Measurements from ENCODE around the gene TNFAIP8L1.

Gene TNFAIP8L1

DNA sequence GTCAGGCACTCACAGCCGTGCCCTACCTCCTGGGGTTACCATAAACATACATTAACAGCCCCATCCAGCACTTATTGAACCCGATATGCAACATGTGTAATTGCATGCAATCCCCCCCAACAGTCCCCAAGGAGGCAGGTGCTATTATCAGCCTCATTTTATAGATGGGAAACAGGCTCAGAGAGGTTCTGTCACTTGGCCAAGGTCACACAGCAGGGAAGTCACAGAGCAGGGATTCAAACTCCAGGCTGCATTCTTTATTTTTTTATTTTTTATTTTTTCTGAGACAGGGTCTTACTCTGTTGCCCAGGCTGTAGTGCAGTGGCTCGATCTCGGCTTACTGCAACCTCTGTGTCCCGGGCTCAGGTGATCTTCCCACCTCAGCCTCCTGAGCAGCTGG lies 38.4 kb upstream of the TNFAIP8L1 start:
- DNase-seq (ENCODE audit: low spot score in 2 of 2) (no peak), ATAC-seq (ENCODE audit: low read depth) (no peak)
- Mint-ChIP-seq H3K36me3 (no peaks in the 10 kb centered on the region), H3K27ac (no peak overlapping the region), H3K4me3 (no peak overlapping the region), H3K4me1 (peaks cover 7% of the 10 kb centered on the region), H3K9me3 (no peaks in the 10 kb centered on the region), H3K27me3 (peaks cover 15% of the 10 kb centered on the region)

DNA sequence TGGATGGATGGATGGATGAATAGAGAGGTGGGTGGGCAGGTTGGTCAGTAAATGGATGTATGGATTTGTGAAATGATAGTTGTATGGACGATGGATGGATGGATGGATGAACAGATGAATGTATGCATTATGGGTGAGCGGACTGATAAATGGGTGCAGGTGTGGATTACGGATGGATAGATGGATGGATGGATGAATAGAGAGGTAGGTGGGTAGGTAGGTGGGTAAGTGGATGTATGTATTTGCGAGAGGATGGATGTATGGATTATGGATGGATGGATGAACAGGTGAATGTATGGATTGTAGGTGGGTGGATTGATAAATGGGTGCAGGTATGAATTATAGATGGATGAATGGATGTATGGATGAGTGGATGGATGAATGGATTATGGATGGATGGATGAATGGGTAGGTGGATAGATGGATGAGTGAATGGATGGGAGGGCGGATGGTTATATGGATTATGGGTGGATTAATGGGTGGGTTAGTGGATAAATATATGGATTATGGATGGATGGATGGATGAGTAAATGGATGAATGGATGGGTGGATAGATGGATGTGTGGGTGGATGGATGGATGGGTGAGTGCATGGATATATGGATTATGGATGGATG lies 37.0 kb upstream of the TNFAIP8L1 start:
- no peak for ATAC-seq (ENCODE audit: low read depth)
- no peaks in the 10 kb centered on the region for H3K9me3 Mint-ChIP-seq

DNA sequence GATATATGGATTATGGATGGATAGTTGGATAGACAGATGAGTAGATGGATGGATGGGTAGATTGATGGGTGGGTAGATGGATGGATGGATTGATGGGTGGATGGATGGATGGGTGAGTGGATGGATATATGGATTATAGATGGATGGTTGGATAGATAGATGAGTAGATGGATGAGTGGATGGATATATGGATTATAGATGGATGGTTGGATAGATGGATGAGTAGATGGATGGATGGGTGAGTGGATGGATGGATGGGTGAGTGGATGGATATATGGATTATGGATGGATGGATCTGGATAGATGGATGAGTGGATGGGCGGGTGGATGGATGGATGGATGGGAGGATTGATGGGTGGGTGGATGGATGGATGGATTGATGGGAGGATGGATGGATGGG lies 36.4 kb upstream of the TNFAIP8L1 start:
- DNase-seq (ENCODE audit: low spot score in 2 of 2) (no peak), ATAC-seq (ENCODE audit: low read depth) (no peak)
- Mint-ChIP-seq H3K4me3 (no peak overlapping the region), H3K27me3 (peaks cover 10% of the 10 kb centered on the region), H3K36me3 (no peaks in the 10 kb centered on the region), H3K4me1 (peaks cover 3% of the 10 kb centered on the region), H3K27ac (no peak overlapping the region), H3K9me3 (no peaks in the 10 kb centered on the region)

More for the DNA sequence above, 37.0 kb upstream of the TNFAIP8L1 start:
- peaks cover 12% of the 10 kb centered on the region for H3K27me3 Mint-ChIP-seq
- peaks cover 5% of the 10 kb centered on the region for H3K4me1 Mint-ChIP-seq
- H3K36me3 Mint-ChIP-seq = no peaks in the 10 kb centered on the region
- H3K4me3 Mint-ChIP-seq = no peak overlapping the region
- DNase-seq (ENCODE audit: low spot score in 2 of 2) = no peak
- no peak overlapping the region for H3K27ac Mint-ChIP-seq

DNA sequence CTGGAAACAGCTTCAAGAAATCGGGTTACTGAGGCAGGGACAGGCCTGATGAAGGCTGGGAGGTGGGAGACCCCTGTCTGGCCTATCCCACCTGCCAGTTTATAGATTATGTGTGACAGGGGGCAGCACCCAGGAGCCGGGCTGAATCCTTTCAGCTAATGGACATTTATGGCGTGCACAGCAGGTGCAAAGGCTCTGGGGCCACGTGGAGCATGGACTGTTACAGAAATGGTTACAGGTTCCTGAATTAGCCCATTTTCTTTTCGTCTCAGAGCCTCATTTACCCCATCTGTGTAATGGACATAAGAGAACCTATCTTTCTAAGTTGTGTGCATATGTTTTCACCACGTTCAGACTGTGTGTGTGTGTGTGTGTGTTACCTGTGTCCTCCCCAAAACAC lies 34.4 kb upstream of the TNFAIP8L1 start:
- no peak for ATAC-seq (ENCODE audit: low read depth)
- Mint-ChIP-seq H3K27me3 (peaks cover 8% of the 10 kb centered on the region), H3K9me3 (no peaks in the 10 kb centered on the region), H3K36me3 (no peaks in the 10 kb centered on the region), H3K27ac (no peak overlapping the region), H3K4me3 (no peak overlapping the region), H3K4me1 (no peaks in the 10 kb centered on the region)
- no peak for DNase-seq (ENCODE audit: low spot score in 2 of 2)

DNA sequence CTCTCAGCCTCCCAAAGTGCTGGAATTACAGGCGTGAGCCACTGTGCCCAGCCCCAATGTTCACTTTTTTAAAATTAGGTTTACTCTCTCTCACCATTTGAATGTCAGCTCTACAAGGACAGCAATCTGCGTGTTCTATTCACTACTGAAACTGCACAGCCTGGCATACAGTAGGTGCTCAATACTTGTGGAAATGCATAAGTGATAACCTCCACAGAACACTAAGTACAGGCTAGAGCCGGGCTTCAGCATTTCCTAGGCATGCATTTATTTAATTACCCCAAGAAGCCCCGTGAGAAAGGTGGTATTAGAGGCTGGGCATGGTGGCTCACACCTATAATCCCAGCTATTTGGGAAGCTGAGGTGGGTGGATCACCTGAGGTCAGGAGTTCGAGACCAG lies 33.1 kb upstream of the TNFAIP8L1 start:
- H3K4me1 Mint-ChIP-seq = peaks cover 3% of the 10 kb centered on the region
- DNase-seq (ENCODE audit: low spot score in 2 of 2) = no peak
- H3K4me3 Mint-ChIP-seq = no peak overlapping the region
- peaks cover 14% of the 10 kb centered on the region for H3K27me3 Mint-ChIP-seq
- H3K27ac Mint-ChIP-seq = no peak overlapping the region
- no peak for ATAC-seq (ENCODE audit: low read depth)
- no peaks in the 10 kb centered on the region for H3K9me3 Mint-ChIP-seq
- H3K36me3 Mint-ChIP-seq = no peaks in the 10 kb centered on the region

DNA sequence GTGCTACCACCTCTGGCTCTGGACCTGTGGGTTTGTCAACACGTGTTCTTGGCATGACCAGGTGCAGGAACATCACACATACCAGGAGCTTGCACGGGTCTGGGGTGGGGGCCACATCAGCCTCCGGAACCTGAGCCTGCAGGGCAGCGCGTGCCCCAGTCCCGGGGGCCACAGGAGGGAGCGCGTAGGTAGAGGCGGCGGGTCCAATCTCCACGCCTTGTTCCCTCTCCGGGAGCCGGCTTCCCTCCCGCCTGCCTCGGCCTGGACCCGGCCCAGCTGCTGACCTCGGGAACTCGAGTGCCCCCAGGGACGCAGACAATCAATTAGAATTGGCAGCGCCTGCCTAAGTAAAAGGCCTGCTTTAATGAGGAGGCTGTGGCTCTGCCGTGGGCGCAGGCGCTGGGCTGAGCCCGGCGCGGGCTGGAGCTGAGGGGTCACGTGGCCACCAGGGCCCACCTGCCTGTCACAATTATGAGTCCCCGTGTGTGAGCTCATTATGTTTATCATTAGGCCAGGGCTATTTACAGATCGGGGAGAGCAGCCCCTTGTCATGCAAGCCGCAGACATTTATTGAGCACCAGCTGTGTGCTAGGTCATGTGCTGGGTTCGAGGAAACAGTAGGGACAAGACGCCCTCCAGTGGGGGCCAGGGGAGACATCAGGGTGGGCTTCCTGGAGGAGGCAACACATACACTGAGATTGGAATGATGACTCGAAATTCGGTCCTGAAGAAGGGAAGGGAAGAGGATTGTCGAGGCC lies 32.2 kb upstream of the TNFAIP8L1 start:
- DNase-seq (ENCODE audit: low spot score in 2 of 2) (no peak), ATAC-seq (ENCODE audit: low read depth) (peak; percentile 53)
- Mint-ChIP-seq H3K27me3 (peaks cover 12% of the 10 kb centered on the region), H3K36me3 (no peaks in the 10 kb centered on the region), H3K4me3 (no peak overlapping the region), H3K4me1 (peaks cover 3% of the 10 kb centered on the region), H3K27ac (no peak overlapping the region), H3K9me3 (no peaks in the 10 kb centered on the region)

DNA sequence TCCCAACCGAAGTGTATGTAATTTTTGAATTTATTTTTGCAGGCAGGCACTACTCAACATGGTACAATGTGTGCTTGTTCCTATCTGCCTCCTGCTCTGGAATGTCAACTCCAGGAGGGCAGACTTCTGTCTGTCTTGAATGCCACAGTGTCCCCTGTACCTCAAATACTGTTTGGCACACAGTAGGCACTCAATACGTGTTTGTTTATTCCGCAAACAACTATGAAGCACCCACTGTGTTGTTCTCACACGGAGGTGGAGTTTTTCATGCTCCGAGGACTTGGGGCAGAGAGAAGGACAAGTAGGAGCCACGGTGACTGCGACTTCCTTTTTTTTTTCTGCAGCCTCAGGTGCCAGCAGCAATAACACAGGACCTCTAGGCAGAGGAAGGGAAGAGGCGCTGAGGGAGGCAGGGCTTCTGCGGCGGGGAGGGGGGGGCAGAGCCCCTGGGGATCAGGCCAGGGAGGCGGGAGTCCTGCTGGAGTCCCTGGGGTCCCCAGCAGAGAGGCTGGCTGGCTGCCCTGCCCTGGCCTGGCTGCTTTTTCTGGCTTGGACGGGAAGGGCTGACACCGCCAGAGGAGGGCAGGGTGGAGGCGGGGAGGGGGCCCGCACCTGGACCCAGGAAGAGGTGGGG lies 29.3 kb upstream of the TNFAIP8L1 start:
- Mint-ChIP-seq H3K27ac (no peak overlapping the region), H3K27me3 (peaks cover 14% of the 10 kb centered on the region), H3K36me3 (no peaks in the 10 kb centered on the region), H3K4me3 (no peak overlapping the region), H3K9me3 (no peaks in the 10 kb centered on the region), H3K4me1 (peaks cover 3% of the 10 kb centered on the region)
- DNase-seq (ENCODE audit: low spot score in 2 of 2) = no peak
- ATAC-seq (ENCODE audit: low read depth) = peak; percentile 54

DNA sequence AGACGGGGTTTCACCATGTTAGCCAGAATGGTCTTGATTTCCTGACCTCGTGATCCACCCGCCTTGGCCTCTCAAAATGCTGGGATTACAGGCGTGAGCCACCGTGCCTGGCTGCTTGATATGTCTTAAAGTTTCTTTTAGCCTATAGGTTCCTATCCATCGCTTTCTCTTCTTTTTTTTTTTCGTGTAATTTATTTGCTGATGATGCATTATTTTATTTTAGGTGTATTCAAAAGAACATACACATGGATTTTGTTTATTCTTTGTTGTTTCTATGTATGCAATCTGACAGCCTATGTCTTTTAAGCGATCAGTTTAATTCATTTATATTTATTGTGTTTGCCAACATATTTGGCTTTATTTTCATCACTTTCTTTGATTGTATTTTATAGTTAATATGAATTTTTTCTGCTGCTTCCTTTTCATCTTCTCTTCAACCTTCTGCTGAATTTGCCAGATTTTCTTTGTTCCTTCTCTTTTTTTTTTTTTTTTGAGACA lies 26.0 kb upstream of the TNFAIP8L1 start:
- Mint-ChIP-seq H3K9me3 (no peaks in the 10 kb centered on the region), H3K4me3 (no peak overlapping the region), H3K27me3 (peaks cover 17% of the 10 kb centered on the region), H3K36me3 (no peaks in the 10 kb centered on the region), H3K27ac (no peak overlapping the region), H3K4me1 (peaks cover 3% of the 10 kb centered on the region)
- DNase-seq (ENCODE audit: low spot score in 2 of 2) (no peak), ATAC-seq (ENCODE audit: low read depth) (no peak)

DNA sequence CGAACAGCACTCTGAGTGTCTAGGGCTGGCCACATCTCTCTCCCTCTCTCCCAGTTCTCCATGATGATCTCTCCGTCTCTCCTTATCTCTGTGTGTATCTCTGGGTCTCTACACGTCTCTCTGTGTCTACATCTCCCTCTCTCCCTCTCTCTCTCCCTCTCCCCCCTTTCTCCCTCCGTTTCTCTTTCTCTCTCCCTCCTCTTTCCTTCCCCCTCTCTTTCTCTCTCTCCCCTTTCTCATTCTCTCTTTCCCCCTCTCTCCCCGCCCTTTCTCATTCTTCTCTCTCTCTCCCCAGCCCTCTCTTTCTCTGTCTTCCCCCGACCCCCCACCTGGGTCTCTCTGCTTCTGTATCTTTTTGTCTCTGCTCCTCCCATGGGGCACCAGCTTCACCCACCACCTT lies 21.3 kb upstream of the TNFAIP8L1 start:
- H3K4me3 Mint-ChIP-seq = no peak overlapping the region
- no peak overlapping the region for H3K27ac Mint-ChIP-seq
- no peaks in the 10 kb centered on the region for H3K9me3 Mint-ChIP-seq
- H3K4me1 Mint-ChIP-seq = no peaks in the 10 kb centered on the region
- peaks cover 18% of the 10 kb centered on the region for H3K27me3 Mint-ChIP-seq
- DNase-seq (ENCODE audit: low spot score in 2 of 2) = no peak
- ATAC-seq (ENCODE audit: low read depth) = no peak
- no peaks in the 10 kb centered on the region for H3K36me3 Mint-ChIP-seq

DNA sequence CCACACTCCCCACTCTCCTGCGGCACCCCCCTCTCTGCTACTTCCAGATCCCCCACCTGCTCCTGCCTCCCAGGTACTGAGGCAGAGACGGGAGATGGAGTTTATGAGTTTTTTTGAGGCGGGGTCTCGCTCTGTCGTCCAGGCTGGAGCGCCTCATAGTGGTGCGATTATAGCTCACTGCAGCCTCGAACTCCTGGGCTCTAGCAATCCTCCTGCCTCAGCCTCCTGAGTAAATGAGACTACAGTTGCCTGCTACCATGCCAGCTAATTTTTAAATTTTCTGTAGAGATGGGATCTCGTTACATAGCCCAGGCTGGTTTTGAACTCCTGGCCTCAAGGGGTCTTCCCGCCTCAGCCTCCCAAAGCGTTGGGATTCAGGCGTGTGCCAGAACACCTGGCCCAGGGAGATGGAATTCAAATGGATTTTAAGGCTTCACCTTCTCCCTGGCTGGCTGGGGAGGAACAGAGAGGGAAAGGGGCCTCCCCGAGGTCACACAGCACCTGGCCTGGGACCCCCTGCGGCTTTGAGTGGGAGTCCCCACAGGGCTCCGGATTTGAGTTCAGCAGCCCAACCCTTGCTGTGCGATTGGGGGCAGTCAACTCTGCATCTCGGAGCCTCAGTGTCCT lies 19.5 kb upstream of the TNFAIP8L1 start:
- H3K36me3 Mint-ChIP-seq = no peaks in the 10 kb centered on the region
- H3K9me3 Mint-ChIP-seq = no peaks in the 10 kb centered on the region
- peaks cover 17% of the 10 kb centered on the region for H3K27me3 Mint-ChIP-seq
- no peak overlapping the region for H3K4me3 Mint-ChIP-seq
- ATAC-seq (ENCODE audit: low read depth) (no peak), DNase-seq (ENCODE audit: low spot score in 2 of 2) (no peak)
- H3K4me1 Mint-ChIP-seq = no peaks in the 10 kb centered on the region
- H3K27ac Mint-ChIP-seq = no peak overlapping the region

DNA sequence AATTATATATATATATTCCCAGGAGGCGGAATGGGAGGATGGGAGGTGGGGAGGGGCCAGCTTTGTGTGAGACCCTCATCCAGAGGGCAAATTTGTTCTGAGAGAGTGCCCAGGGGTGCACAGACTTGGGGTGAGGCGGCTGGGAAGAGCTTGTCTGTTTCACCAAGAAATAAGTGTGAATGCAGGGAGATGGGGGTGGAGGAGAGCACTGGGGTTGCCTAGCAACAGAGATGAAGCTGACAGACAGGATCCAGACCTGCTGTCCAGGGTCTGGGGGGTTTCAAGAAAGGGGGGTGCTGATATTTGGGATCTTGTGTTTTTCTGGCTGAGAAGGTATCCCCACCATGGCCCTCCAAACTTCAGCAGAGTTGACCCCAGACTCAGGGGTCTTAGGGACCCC lies 18.6 kb upstream of the TNFAIP8L1 start:
- H3K36me3 Mint-ChIP-seq = no peaks in the 10 kb centered on the region
- DNase-seq (ENCODE audit: low spot score in 2 of 2) (no peak), ATAC-seq (ENCODE audit: low read depth) (no peak)
- H3K9me3 Mint-ChIP-seq = no peaks in the 10 kb centered on the region
- H3K4me3 Mint-ChIP-seq = no peak overlapping the region
- H3K4me1 Mint-ChIP-seq = no peaks in the 10 kb centered on the region
- H3K27me3 Mint-ChIP-seq = peaks cover 19% of the 10 kb centered on the region
- no peak overlapping the region for H3K27ac Mint-ChIP-seq

DNA sequence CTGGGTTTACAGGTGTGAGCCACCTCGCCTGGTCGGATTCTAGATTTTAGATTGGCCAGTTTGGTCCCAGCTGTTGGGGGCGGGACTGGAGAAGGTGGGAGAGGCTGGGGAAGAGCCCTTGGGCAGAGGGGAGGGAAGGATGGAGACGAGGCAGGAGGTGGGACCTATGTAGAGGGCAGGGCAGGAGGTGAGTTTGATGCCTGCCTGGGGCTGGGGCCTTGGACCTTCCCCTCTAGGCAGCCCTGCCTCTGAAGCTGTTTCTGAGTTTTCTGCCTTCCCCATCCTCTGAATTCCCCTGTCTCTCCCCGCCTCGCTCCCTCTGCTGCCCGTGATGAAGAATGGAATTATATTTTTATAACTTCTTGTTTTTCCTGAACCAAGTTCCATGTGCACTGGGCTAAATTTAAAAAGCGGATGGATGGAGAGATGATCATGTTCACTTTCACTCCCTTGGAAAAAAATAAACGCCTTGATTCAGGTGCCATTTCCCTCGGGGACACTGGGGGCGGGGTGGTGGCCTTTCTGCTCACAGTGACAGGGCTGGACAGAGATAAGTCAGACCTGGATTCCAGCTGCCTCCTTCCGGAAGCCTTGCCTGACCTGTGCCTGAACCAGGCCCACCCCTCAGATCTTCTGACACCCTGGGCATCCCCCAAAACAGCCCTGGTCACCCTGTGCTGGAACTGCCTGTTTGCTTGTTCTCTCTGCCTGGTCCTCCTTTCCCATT lies 16.5 kb upstream of the TNFAIP8L1 start:
- Mint-ChIP-seq H3K27me3 (peaks cover 21% of the 10 kb centered on the region), H3K36me3 (no peaks in the 10 kb centered on the region)

DNA sequence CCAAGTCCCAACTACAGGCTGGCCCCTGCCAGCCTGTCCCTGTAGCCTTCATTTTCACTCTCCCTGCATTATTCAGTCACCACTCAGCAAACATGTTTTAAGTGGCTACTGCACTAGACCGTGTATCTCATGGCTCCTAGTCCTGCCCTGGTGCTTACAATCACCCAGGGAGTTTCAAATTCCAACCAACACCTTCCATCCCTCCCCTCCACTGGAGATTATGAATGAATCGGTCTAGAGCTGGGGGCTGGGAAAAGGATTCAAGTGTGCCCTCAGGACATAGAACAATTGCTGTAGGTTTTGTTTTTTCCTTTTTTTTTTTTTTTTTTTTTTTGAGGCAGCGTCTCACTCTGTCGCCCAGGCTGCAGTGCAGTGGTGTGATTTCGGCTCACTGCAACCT lies 15.0 kb upstream of the TNFAIP8L1 start:
- Mint-ChIP-seq H3K9me3 (no peaks in the 10 kb centered on the region), H3K27ac (no peak overlapping the region), H3K27me3 (peaks cover 16% of the 10 kb centered on the region), H3K4me3 (no peak overlapping the region), H3K4me1 (no peaks in the 10 kb centered on the region), H3K36me3 (no peaks in the 10 kb centered on the region)
- DNase-seq (ENCODE audit: low spot score in 2 of 2) (no peak), ATAC-seq (ENCODE audit: low read depth) (no peak)

More for the DNA sequence above, 16.5 kb upstream of the TNFAIP8L1 start:
- no peak for DNase-seq (ENCODE audit: low spot score in 2 of 2)
- H3K27ac Mint-ChIP-seq = no peak overlapping the region
- H3K9me3 Mint-ChIP-seq = no peaks in the 10 kb centered on the region
- no peaks in the 10 kb centered on the region for H3K4me1 Mint-ChIP-seq
- no peak for ATAC-seq (ENCODE audit: low read depth)
- H3K4me3 Mint-ChIP-seq = no peak overlapping the region

Measured in memory B cell (primary cell).